HepG2 (cell line): Measurements from ENCODE around the gene COPZ1. TPM values are rescaled to one million over a fixed set of nuclear protein-coding genes. Genes with fewer than 3 reads are reported as not detected.

Experiments used
- ARNT2 ChIP-seq: sonication (generic); formaldehyde crosslinking; IDR thresholded peaks from 2 replicates; pipeline ENCODE4 v1.8.0; 2022; ENCODE audit warnings: mild to moderate bottlenecking, low read depth, missing genetic modification reagents, moderate library complexity
- ATF7-NPFF ChIP-seq: sonication (generic); formaldehyde crosslinking; IDR thresholded peaks from 2 replicates; pipeline ENCODE4 v1.8.1; 2023; ENCODE audit warnings: mild to moderate bottlenecking, low read depth, missing genetic modification reagents, moderate library complexity
- CREM ChIP-seq, 2 experiments: sonication (generic) in 1 of 2; formaldehyde crosslinking in 1 of 2; IDR thresholded peaks; 2 replicates each; pipeline versions ENCODE4 v1.4.0 to v1.6.1; 2016 to 2020; ENCODE audit warnings: antibody characterized with exemption in 1 of 2, mild to moderate bottlenecking in 1 of 2, missing genetic modification reagents in 1 of 2
- FOSL2 ChIP-seq: sonication (generic); formaldehyde crosslinking; IDR thresholded peaks from 2 replicates; pipeline ENCODE4 v1.4.0; 2020; ENCODE audit warnings: missing genetic modification reagents
- FOXK1 ChIP-seq: sonication (generic); formaldehyde crosslinking; IDR thresholded peaks from 2 replicates; pipeline ENCODE4 v1.4.0; 2020; ENCODE audit warnings: low read depth, missing genetic modification reagents, borderline replicate concordance
- GTF3A ChIP-seq: sonication (generic); formaldehyde crosslinking; conservative IDR thresholded peaks from 2 replicates; pipeline ENCODE4 v1.4.0; 2020; ENCODE audit warnings: mild to moderate bottlenecking, missing genetic modification reagents
- SMAD9 ChIP-seq: sonication (generic); formaldehyde crosslinking; IDR thresholded peaks from 2 replicates; pipeline ENCODE4 v1.5.1; 2020; ENCODE audit warnings: mild to moderate bottlenecking, missing genetic modification reagents
- TARDBP ChIP-seq: sonication (generic); formaldehyde crosslinking; IDR thresholded peaks from 2 replicates; pipeline ENCODE4 v1.8.0; 2022; ENCODE audit warnings: mild to moderate bottlenecking, missing genetic modification reagents
- ZFP62 ChIP-seq: sonication (generic); formaldehyde crosslinking; IDR thresholded peaks from 2 replicates; pipeline ENCODE4 v1.4.0; 2020; ENCODE audit warnings: missing genetic modification reagents
- ZMYM2 ChIP-seq: sonication (generic); formaldehyde crosslinking; IDR thresholded peaks from 2 replicates; pipeline ENCODE4 v1.8.0; 2022; ENCODE audit warnings: mild to moderate bottlenecking, missing genetic modification reagents
- ZNF20 ChIP-seq: sonication (generic); formaldehyde crosslinking; IDR thresholded peaks from 2 replicates; pipeline ENCODE4 v1.4.0; 2020; ENCODE audit warnings: mild to moderate bottlenecking, moderate library complexity, missing genetic modification reagents
- polyA plus RNA-seq, 8 experiments: library from polyadenylated mRNA; depleted of rRNA in 3 of 8; stranded (reverse) in 7 of 8; unstranded in 1 of 8; fragments of >200 nt; fragmentation: Illumina TruSeq in 4 of 8; extraction: Trizol in 4 of 8; gene quantifications; 2 replicates each; pipeline versions ENCODE4 v1.2.1 to v1.2.3, GENCODE V29; 2011 to 2016; ENCODE audit warnings: low read depth in 4 of 8, missing spikeins in 1 of 8, mixed read lengths in 1 of 8; ENCODE audit not compliant: insufficient read depth in 1 of 8
- total RNA-seq, 5 experiments: library from RNA; depleted of rRNA; stranded (reverse); fragments of >200 nt; fragmentation: Illumina TruSeq; extraction: Trizol; gene quantifications; 2 replicates each; pipeline ENCODE4 v1.2.3, GENCODE V29; 2016; ENCODE audit warnings: low read depth in 1 of 5
- TF ChIP-seq, protein P1 (sequence below): sonication (generic); formaldehyde crosslinking; conservative IDR thresholded peaks from 2 replicates; pipeline ENCODE4 v1.8.1; 2023; ENCODE audit warnings: missing genetic modification reagents
- TF ChIP-seq, protein P2 (sequence below): sonication (generic); formaldehyde crosslinking; IDR thresholded peaks from 2 replicates; pipeline ENCODE4 v1.8.1; 2023; ENCODE audit warnings: mild to moderate bottlenecking, missing genetic modification reagents, borderline replicate concordance
- TF ChIP-seq, protein P3 (sequence below): sonication (generic); formaldehyde crosslinking; IDR thresholded peaks from 2 replicates; pipeline ENCODE4 v1.8.0; 2023; ENCODE audit warnings: mild to moderate bottlenecking, missing genetic modification reagents
- TF ChIP-seq, protein P4 (sequence below): sonication (generic); formaldehyde crosslinking; IDR thresholded peaks from 2 replicates; pipeline ENCODE4 v1.4.0; 2020; ENCODE audit warnings: mild to moderate bottlenecking, missing genetic modification reagents
- TF ChIP-seq, protein P5 (sequence below): sonication (generic); formaldehyde crosslinking; IDR thresholded peaks from 2 replicates; pipeline ENCODE4 v1.5.0; 2020; ENCODE audit warnings: mild to moderate bottlenecking, missing genetic modification reagents
- TF ChIP-seq, protein P6 (sequence below), 2 experiments: sonication (generic) in 1 of 2; formaldehyde crosslinking in 1 of 2; IDR thresholded peaks; 2 replicates each; pipeline versions ENCODE4 v1.6.1 to v1.9.0; 2014 to 2022; ENCODE audit warnings: antibody characterized with exemption in 1 of 2, borderline replicate concordance in 1 of 2, inconsistent platforms in 1 of 2, low read depth in 1 of 2, missing genetic modification reagents in 1 of 2

Gene COPZ1
- total and polyA plus RNA-seq, 2 of the 13 experiments (the other 11 are each of a cell fraction or from before 2014, with no cell fraction given) = 125 to 184 TPM

DNA sequence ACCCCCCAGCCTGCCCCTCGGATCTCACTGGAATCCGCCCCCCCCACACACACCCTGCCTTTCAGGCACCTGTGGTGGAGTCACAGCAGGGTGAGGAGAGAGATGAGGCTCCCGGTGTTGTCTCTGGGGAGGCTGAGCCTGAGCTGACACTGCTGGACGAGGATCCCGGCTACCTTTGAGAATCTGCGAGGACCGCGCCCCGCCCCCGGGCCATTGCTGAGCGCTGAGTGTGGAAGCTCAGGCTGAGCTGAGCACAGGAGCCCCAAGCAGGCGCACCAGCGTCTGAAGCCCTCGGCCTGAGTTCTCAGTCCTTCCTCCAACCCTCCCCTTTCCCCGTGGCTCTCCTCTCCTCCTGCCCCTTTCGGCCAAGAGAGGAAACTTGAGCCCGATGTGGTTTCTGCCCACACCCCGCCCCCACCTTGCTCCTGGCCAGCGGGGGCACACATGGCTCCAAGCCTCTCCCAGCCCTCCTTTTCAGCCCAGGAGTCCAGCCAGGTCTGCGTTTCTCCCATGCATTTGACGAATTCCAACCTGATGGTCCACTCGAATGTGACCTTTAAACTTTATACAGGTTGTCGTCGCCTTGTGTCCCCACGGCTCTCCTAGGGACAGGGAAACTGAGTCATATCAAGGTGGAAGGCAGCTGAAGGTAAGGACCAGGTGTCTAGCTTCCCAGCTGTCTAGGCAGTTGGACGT is 24.1 kb upstream of the COPZ1 start, which contains the start of gene NFE2 (continued):
- TF ChIP-seq, protein P1, sequence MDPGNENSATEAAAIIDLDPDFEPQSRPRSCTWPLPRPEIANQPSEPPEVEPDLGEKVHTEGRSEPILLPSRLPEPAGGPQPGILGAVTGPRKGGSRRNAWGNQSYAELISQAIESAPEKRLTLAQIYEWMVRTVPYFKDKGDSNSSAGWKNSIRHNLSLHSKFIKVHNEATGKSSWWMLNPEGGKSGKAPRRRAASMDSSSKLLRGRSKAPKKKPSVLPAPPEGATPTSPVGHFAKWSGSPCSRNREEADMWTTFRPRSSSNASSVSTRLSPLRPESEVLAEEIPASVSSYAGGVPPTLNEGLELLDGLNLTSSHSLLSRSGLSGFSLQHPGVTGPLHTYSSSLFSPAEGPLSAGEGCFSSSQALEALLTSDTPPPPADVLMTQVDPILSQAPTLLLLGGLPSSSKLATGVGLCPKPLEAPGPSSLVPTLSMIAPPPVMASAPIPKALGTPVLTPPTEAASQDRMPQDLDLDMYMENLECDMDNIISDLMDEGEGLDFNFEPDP (CRISPR knock-in tag) = 0 out of 2 replicates have a peak, but pooled peaks have one; percentile 80
- TF ChIP-seq ZMYM2 (CRISPR knock-in tag) = 0 out of 2 replicates have a peak, but pooled peaks have one; percentile 42
- TF ChIP-seq, protein P2, sequence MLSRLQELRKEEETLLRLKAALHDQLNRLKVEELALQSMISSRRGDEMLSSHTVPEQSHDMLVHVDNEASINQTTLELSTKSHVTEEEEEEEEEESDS = no peak
- TF ChIP-seq ATF7-NPFF = no peak; the same call in 1 of the 2 replicates
- TF ChIP-seq ZFP62 (CRISPR knock-in tag) = no peak
- TF ChIP-seq FOSL2 (CRISPR knock-in tag) = no peak
- TF ChIP-seq GTF3A (CRISPR knock-in tag) = peak; percentile 86; the same call in 1 of the 2 replicates
- TF ChIP-seq, protein P3, sequence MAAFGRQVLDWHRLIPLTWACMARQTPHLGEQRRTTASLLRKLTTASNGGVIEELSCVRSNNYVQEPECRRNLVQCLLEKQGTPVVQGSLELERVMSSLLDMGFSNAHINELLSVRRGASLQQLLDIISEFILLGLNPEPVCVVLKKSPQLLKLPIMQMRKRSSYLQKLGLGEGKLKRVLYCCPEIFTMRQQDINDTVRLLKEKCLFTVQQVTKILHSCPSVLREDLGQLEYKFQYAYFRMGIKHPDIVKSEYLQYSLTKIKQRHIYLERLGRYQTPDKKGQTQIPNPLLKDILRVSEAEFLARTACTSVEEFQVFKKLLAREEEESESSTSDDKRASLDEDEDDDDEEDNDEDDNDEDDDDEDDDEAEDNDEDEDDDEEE (CRISPR knock-in tag) = no peak
- TF ChIP-seq ARNT2 = 0 out of 2 replicates have a peak, but pooled peaks have one; percentile 16
- TF ChIP-seq SMAD9 (CRISPR knock-in tag) = no peak
- TF ChIP-seq TARDBP (CRISPR knock-in tag) = peak; percentile 72; the same call in 1 of the 2 replicates
- TF ChIP-seq FOXK1 (CRISPR knock-in tag) = 0 out of 2 replicates have a peak, but pooled peaks have one; percentile 7
- no peak for TF ChIP-seq CREM (IDR thresholded peaks at IDR 0.05)
- no peak for TF ChIP-seq CREM (CRISPR knock-in tag; IDR thresholded peaks at IDR 0.05)
- TF ChIP-seq, protein P4, sequence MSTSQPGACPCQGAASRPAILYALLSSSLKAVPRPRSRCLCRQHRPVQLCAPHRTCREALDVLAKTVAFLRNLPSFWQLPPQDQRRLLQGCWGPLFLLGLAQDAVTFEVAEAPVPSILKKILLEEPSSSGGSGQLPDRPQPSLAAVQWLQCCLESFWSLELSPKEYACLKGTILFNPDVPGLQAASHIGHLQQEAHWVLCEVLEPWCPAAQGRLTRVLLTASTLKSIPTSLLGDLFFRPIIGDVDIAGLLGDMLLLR (CRISPR knock-in tag) = peak; percentile 49; the same call in 1 of the 2 replicates
- TF ChIP-seq, protein P5, sequence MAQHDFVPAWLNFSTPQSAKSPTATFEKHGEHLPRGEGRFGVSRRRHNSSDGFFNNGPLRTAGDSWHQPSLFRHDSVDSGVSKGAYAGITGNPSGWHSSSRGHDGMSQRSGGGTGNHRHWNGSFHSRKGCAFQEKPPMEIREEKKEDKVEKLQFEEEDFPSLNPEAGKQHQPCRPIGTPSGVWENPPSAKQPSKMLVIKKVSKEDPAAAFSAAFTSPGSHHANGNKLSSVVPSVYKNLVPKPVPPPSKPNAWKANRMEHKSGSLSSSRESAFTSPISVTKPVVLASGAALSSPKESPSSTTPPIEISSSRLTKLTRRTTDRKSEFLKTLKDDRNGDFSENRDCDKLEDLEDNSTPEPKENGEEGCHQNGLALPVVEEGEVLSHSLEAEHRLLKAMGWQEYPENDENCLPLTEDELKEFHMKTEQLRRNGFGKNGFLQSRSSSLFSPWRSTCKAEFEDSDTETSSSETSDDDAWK (CRISPR knock-in tag) = no peak
- TF ChIP-seq ZNF20 = no peak
- TF ChIP-seq, protein P6, sequence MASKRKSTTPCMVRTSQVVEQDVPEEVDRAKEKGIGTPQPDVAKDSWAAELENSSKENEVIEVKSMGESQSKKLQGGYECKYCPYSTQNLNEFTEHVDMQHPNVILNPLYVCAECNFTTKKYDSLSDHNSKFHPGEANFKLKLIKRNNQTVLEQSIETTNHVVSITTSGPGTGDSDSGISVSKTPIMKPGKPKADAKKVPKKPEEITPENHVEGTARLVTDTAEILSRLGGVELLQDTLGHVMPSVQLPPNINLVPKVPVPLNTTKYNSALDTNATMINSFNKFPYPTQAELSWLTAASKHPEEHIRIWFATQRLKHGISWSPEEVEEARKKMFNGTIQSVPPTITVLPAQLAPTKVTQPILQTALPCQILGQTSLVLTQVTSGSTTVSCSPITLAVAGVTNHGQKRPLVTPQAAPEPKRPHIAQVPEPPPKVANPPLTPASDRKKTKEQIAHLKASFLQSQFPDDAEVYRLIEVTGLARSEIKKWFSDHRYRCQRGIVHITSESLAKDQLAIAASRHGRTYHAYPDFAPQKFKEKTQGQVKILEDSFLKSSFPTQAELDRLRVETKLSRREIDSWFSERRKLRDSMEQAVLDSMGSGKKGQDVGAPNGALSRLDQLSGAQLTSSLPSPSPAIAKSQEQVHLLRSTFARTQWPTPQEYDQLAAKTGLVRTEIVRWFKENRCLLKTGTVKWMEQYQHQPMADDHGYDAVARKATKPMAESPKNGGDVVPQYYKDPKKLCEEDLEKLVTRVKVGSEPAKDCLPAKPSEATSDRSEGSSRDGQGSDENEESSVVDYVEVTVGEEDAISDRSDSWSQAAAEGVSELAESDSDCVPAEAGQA (IDR thresholded peaks at IDR 0.05; ENCODE audit: low read depth) = no peak
- TF ChIP-seq, protein P6 (CRISPR knock-in tag; IDR thresholded peaks at IDR 0.05; ENCODE audit: borderline replicate concordance) = no peak
